Nasal cavity respiratory epithelium epithelial cell of viscerocranial mucosa (primary cell): Measurements from ENCODE around the gene CTCFL. TPM values are rescaled to one million over a fixed set of nuclear protein-coding genes. Genes with fewer than 3 reads are reported as not detected.

Experiments used
- total RNA-seq: library from RNA; depleted of rRNA; stranded (reverse); fragments of >200 nt; gene quantifications from 2 replicates; pipeline ENCODE4 v1.2.3, GENCODE V29; 2014

CTCFL gene, protein sequence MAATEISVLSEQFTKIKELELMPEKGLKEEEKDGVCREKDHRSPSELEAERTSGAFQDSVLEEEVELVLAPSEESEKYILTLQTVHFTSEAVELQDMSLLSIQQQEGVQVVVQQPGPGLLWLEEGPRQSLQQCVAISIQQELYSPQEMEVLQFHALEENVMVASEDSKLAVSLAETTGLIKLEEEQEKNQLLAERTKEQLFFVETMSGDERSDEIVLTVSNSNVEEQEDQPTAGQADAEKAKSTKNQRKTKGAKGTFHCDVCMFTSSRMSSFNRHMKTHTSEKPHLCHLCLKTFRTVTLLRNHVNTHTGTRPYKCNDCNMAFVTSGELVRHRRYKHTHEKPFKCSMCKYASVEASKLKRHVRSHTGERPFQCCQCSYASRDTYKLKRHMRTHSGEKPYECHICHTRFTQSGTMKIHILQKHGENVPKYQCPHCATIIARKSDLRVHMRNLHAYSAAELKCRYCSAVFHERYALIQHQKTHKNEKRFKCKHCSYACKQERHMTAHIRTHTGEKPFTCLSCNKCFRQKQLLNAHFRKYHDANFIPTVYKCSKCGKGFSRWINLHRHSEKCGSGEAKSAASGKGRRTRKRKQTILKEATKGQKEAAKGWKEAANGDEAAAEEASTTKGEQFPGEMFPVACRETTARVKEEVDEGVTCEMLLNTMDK
- total RNA-seq = not detected in 2 replicates

GRCh38 chr20:57524511-57525176, at the start of gene CTCFL:
CTCFL (minus strand) TSS chr20:57525140; CDS start chr20:57524205, 935 bp downstream.

DNA sequence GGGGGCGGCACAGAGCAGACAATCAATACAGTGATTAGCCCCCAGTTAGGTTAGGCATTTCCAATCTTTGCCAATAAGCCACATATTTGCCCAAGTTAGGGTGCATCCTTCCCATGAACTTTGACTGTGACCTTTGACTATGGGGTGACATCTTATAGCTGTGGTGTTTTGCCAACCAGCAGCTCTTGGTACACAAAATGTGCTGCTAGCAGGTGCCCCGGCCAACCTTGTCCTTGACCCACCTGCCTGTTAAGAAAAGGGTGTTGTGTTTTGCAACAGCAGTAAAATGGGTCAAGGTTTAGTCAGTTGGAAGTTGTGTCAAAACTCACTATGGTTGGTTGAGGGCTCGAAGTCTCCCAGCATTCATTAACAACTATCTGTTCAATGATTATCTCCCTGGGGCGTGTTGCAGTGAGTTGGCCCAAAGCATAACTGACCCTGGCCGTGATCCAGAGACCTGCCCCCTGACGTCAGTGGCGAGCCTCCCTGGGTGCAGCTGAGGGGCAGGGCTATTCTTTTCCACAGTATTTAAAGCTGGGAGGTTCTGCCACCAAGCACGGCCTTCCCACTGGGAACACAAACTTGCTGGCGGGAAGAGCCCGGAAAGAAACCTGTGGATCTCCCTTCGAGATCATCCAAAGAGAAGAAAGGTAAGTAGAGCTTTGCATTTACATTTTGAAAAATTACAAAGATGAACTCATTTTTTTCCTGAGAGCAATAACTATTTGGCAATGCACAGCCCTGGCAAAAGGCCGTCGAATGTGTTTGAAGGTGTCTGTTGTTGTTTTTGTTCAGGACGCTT, 35.8 kb upstream of the CTCFL start, which contains the start of gene PCK1:
Gene PCK1, plus strand, starts transcription at position 557 of the 802 bp plus-strand sequence. CDS start 302 bp downstream, outside the sequence.

Other genes with a start within 250 kb of the CTCFL start
- gene SPO11, start 195.3 kb downstream of the CTCFL start, total RNA-seq = not detected in 2 replicates
- gene RAE1, start 173.9 kb downstream of the CTCFL start, total RNA-seq = 22.9 and 45.4 TPM in 2 replicates
- gene RBM38, start 133.7 kb downstream of the CTCFL start, total RNA-seq = 8.5 and 13.2 TPM in 2 replicates
- gene PCK1, start 36.0 kb upstream of the CTCFL start, total RNA-seq = not detected in 2 replicates
- gene ZBP1, start 95.3 kb upstream of the CTCFL start, total RNA-seq = not detected in 2 replicates
- gene PMEPA1, start 184.9 kb upstream of the CTCFL start, total RNA-seq = 10.3 and 111 TPM in 2 replicates